ENCODE data around the gene CD59. TPM values are rescaled to one million over a fixed set of nuclear protein-coding genes. Genes with fewer than 3 reads are reported as not detected.
A peak's percentile ranks its signal among the peaks of the same experiment; 100 is the strongest.

The CD59 gene
- polyA plus RNA-seq, 3 donors = 3.7 to 34.9 (median 21.1) TPM

DNA sequence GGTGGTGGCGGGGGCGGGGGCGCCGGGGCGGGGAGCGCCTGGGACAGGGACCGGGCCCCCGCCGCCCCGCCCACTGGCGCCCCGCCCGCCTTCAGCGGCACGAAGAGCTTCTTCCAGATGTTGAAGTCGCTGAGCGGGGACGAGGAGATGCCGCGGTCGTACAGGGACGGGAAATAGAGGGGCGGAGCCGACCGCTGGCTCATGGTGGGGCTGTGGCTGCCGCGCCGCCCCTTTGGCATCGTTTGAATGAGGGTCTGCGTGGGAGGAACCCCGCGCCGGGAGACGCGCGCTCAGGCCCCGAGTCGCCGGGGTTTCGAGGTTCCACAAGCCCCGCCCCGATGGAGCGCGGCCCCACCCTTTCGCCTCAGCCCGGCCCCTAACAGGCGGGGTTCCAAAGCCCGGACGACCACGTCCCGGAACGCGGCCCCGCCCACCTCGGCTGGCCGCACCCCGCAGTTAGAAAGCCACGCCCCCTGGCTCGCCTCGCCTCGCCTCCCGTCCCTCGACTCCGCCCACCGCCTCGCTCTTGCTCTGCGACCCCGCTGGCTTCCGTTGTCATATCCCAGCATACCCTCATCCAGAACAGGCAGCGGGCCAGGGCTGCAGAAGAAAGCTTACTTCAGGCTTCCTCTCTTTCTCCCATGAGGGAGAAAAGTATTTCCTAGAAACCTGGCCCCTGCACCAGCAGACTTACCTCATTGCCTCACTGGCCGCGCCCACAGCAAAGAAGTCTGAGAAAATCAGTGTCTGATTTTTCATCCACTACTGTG, 35.5 kb downstream of the CD59 start, which contains the start of gene C11orf91:
Gene C11orf91, minus strand, starts transcription at position 325 of the 770 bp plus-strand sequence. Its CDS starts 86 bp downstream, at position 239.
- no peaks in the 10 kb centered on the region for H3K79me2 ChIP-seq (ENCODE audit: insufficient read depth, low read length)
- H3K4me2 ChIP-seq (replicated peaks; ENCODE audit: extremely low read depth, low read length, poor library complexity, severe bottlenecking) = peak within 1 kb of the TSS; percentile 91
- no peaks in the 10 kb centered on the region for H3K9me3 ChIP-seq (replicated peaks in 1 of 2; ENCODE audit: control insufficient read depth in 1 of 2, insufficient read depth in 1 of 2, low read length in 2 of 2)
- H3K36me3 Mint-ChIP-seq = no peaks in the 10 kb centered on the region
- H3K9ac ChIP-seq (ENCODE audit: insufficient read depth, low read length, poor library complexity, severe bottlenecking) = peak within 1 kb of the TSS; percentile 17
- DNase-seq = peak; percentile 78 to 86 (median 86)
- peaks cover 0 to 4% (median 0%) of the 10 kb centered on the region in 7 donors for H3K9me3 Mint-ChIP-seq
- H3K4me1 Mint-ChIP-seq = peaks cover 21% of the 10 kb centered on the region
- H2AFZ ChIP-seq (ENCODE audit: insufficient read depth, low read depth, low read length, poor library complexity, severe bottlenecking) = peak within 1 kb of the TSS; percentile 89
- intact Hi-C loops (cut with micrococcal nuclease) = no loop called here
- peak within 1 kb of the TSS in 4 of 7 donors; percentile 9 to 55 (median 26) for H3K27ac Mint-ChIP-seq
- WGBS (ENCODE audit: insufficient coverage) = under 1% methylated on average over 65 of the region's 72 CpGs
- peak within 1 kb of the TSS; percentile 59 to 81 (median 75) for H3K4me3 ChIP-seq (replicated peaks in 1 of 3; ENCODE audit: low read depth in 2 of 3, low read length in 3 of 3)
- H3K4me1 ChIP-seq (ENCODE audit: control insufficient read depth in 1 of 2, insufficient read depth in 2 of 2, low read length in 2 of 2) = peaks cover 16 to 18% of the 10 kb centered on the region in 2 donors
- H3K4me3 Mint-ChIP-seq = peak within 1 kb of the TSS; percentile 94
- no peaks in the 10 kb centered on the region for H4K20me1 ChIP-seq (ENCODE audit: insufficient read depth, low read length)
- H3K27me3 Mint-ChIP-seq (ENCODE audit: low read depth in 3 of 3) = peaks cover 26 to 37% (median 30%) of the 10 kb centered on the region in 3 donors
- TF ChIP-seq, protein P1, sequence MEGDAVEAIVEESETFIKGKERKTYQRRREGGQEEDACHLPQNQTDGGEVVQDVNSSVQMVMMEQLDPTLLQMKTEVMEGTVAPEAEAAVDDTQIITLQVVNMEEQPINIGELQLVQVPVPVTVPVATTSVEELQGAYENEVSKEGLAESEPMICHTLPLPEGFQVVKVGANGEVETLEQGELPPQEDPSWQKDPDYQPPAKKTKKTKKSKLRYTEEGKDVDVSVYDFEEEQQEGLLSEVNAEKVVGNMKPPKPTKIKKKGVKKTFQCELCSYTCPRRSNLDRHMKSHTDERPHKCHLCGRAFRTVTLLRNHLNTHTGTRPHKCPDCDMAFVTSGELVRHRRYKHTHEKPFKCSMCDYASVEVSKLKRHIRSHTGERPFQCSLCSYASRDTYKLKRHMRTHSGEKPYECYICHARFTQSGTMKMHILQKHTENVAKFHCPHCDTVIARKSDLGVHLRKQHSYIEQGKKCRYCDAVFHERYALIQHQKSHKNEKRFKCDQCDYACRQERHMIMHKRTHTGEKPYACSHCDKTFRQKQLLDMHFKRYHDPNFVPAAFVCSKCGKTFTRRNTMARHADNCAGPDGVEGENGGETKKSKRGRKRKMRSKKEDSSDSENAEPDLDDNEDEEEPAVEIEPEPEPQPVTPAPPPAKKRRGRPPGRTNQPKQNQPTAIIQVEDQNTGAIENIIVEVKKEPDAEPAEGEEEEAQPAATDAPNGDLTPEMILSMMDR (IDR thresholded peaks at IDR 0.05) = no peak
- H3K36me3 ChIP-seq (replicated peaks in 1 of 2; ENCODE audit: control insufficient read depth in 1 of 2, insufficient read depth in 2 of 2, low read length in 2 of 2) = no peaks in the 10 kb centered on the region
- H3K27ac ChIP-seq (ENCODE audit: low read depth in 1 of 2, low read length in 2 of 2) = peak within 1 kb of the TSS in 1 of 2 donors; percentile 24
- H3K27me3 ChIP-seq (ENCODE audit: control insufficient read depth in 2 of 2, insufficient read depth in 2 of 2, low read length in 2 of 2) = peaks cover 7 to 31% of the 10 kb centered on the region in 2 donors

- no peaks in the 10 kb centered on the region for H4K20me1 ChIP-seq (ENCODE audit: insufficient read depth, low read length)
- peak overlapping the region; percentile 17 for H3K9ac ChIP-seq (ENCODE audit: insufficient read depth, low read length, poor library complexity, severe bottlenecking)
- TF ChIP-seq, protein P1 (IDR thresholded peaks at IDR 0.05) = no peak
- H3K27me3 ChIP-seq (ENCODE audit: control insufficient read depth in 2 of 2, insufficient read depth in 2 of 2, low read length in 2 of 2) = peaks cover 7 to 33% of the 10 kb centered on the region in 2 donors
- DNase-seq = no peak
- no peaks in the 10 kb centered on the region for H3K36me3 Mint-ChIP-seq
- H3K9me3 Mint-ChIP-seq = peaks cover 0 to 4% (median 0%) of the 10 kb centered on the region in 7 donors
- peak overlapping the region in 2 of 3 experiments; percentile 59 to 81 for H3K4me3 ChIP-seq (replicated peaks in 1 of 3; ENCODE audit: low read depth in 2 of 3, low read length in 3 of 3)
- H3K27ac Mint-ChIP-seq = peak overlapping the region in 1 of 7 donors; percentile 9
- WGBS (ENCODE audit: insufficient coverage) = 41% methylated on average over 22 of the region's 25 CpGs
- no peaks in the 10 kb centered on the region for H3K9me3 ChIP-seq (replicated peaks in 1 of 2; ENCODE audit: control insufficient read depth in 1 of 2, insufficient read depth in 1 of 2, low read length in 2 of 2)
- H3K4me1 ChIP-seq (ENCODE audit: control insufficient read depth in 1 of 2, insufficient read depth in 2 of 2, low read length in 2 of 2) = peaks cover 16 to 18% of the 10 kb centered on the region in 2 donors
- H3K79me2 ChIP-seq (ENCODE audit: insufficient read depth, low read length) = no peaks in the 10 kb centered on the region
- H3K4me1 Mint-ChIP-seq = peaks cover 21% of the 10 kb centered on the region
- intact Hi-C loops (cut with micrococcal nuclease) = no loop called here
- no peak overlapping the region for H3K27ac ChIP-seq (ENCODE audit: low read depth in 1 of 2, low read length in 2 of 2)
- H2AFZ ChIP-seq (ENCODE audit: insufficient read depth, low read depth, low read length, poor library complexity, severe bottlenecking) = peak overlapping the region; percentile 89
- no peaks in the 10 kb centered on the region for H3K36me3 ChIP-seq (replicated peaks in 1 of 2; ENCODE audit: control insufficient read depth in 1 of 2, insufficient read depth in 2 of 2, low read length in 2 of 2)
- peak overlapping the region; percentile 91 for H3K4me2 ChIP-seq (replicated peaks; ENCODE audit: extremely low read depth, low read length, poor library complexity, severe bottlenecking)
- H3K4me3 Mint-ChIP-seq = peak overlapping the region; percentile 89 to 94
- H3K27me3 Mint-ChIP-seq (ENCODE audit: low read depth in 3 of 3) = peaks cover 26 to 41% (median 30%) of the 10 kb centered on the region in 3 donors
These were observed 36.1 kb downstream of the CD59 start for GRCh38 chr11:33700063-33700501.

Data from CD14-positive monocyte (primary cell).